IPS-15b (cell line): ENCODE measurements around the gene MTMR11.

Experiments
- H3K27me3 ChIP-seq: one replicate; pipeline ENCODE4 v1.6.1; 2013; ENCODE audit warnings: low read length; ENCODE audit not compliant: control insufficient read depth, insufficient read depth
- H3K36me3 ChIP-seq: one replicate; pipeline ENCODE4 v1.6.1; 2013; ENCODE audit warnings: low read length; ENCODE audit not compliant: control insufficient read depth, insufficient read depth
- H3K4me1 ChIP-seq: one replicate; pipeline ENCODE4 v1.6.1; 2013; ENCODE audit warnings: mild to moderate bottlenecking, low read length; ENCODE audit not compliant: control insufficient read depth, insufficient read depth
- H3K4me3 ChIP-seq: one replicate; pipeline ENCODE4 v1.5.1; 2013; ENCODE audit warnings: low read depth, low read length
- H3K9ac ChIP-seq: one replicate; pipeline ENCODE4 v1.6.1; 2013; ENCODE audit warnings: low read depth, mild to moderate bottlenecking, low read length
- H3K9me3 ChIP-seq: one replicate; pipeline ENCODE4 v1.6.1; 2013; ENCODE audit warnings: mild to moderate bottlenecking, low read length; ENCODE audit not compliant: control insufficient read depth, insufficient read depth

Gene MTMR11, protein sequence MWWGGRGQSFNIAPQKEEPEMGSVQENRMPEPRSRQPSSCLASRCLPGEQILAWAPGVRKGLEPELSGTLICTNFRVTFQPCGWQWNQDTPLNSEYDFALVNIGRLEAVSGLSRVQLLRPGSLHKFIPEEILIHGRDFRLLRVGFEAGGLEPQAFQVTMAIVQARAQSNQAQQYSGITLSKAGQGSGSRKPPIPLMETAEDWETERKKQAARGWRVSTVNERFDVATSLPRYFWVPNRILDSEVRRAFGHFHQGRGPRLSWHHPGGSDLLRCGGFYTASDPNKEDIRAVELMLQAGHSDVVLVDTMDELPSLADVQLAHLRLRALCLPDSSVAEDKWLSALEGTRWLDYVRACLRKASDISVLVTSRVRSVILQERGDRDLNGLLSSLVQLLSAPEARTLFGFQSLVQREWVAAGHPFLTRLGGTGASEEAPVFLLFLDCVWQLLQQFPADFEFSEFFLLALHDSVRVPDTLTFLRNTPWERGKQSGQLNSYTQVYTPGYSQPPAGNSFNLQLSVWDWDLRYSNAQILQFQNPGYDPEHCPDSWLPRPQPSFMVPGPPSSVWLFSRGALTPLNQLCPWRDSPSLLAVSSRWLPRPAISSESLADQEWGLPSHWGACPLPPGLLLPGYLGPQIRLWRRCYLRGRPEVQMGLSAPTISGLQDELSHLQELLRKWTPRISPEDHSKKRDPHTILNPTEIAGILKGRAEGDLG

DNA sequence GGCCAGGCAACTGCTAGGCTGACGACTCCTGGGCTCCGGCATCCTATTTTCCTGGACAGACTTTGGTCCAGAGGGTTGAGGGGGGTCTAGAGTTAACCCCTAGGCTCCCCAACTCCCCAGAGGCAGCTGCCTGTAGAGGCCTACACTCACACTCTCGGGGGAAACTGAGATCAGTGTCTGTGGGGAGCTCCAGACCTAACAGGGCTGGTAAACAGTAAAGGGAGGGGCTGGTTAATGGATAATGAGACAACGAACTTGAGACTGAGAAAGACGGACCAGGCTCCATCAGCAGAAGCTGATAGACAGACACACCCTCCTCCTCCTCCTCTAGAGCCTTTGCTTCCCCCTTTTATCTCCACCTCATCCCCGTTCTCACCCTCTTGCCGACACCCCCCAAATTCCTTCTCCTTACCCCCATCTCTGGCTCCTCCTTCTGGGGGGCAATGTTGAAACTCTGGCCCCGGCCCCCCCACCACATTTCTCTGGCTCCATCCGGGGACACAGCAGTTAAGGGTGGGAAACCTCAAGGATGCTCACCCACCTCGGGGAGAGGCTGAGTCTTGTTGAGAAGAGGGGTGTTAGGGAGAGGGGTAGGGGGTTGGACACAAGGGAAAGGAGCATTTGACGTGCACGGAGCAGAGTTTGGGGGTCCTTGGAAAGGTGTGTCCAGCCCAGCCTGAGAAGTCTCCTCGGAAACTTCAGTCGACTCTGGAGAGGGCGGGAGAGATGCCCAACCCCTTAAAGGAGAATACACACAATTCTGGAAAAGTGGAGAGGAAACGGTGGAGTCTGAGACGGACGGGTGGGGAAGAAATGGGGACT lies at the start of gene MTMR11:
Gene MTMR11, minus strand, starts transcription at position 710 of the 822 bp plus-strand sequence. Its CDS starts 232 bp downstream, at position 478.
- H3K36me3 ChIP-seq = no peaks in the 10 kb centered on the region
- no peaks in the 10 kb centered on the region for H3K9me3 ChIP-seq
- no peaks in the 10 kb centered on the region for H3K27me3 ChIP-seq
- peak within 1 kb of the TSS; percentile 38 for H3K4me3 ChIP-seq
- peaks cover 16% of the 10 kb centered on the region for H3K4me1 ChIP-seq
- H3K9ac ChIP-seq = no peak within 1 kb of the TSS

DNA sequence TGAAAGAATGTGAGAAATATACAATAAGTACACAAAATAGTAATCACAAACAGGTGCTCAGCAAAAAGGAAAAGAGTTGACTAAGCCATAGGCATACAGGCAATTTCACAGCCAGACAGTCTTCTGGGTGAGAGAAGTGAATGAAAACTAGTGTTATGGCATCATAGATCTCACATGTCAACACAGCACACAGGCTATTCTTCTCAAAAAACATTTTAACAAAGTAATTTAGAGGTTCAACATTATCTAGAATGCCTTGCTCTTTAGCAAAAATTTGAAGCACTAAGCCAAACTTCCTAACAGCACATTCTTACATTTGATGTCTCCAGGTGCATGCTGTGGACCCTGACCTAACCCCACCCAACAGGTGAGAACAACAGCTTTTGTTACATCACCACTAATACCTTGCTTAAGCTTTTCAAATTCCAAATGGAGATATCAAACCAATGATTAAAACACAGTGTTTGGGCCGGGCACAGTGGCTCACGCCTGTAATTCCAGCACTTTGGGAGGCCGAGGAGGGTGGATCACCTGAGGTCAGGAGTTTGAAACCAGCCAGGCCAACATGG lies 43.4 kb upstream of the MTMR11 start:
- H3K27me3 ChIP-seq = no peaks in the 10 kb centered on the region
- peaks cover 5% of the 10 kb centered on the region for H3K36me3 ChIP-seq
- H3K4me3 ChIP-seq = no peak overlapping the region
- no peaks in the 10 kb centered on the region for H3K4me1 ChIP-seq
- no peaks in the 10 kb centered on the region for H3K9me3 ChIP-seq
- no peak overlapping the region for H3K9ac ChIP-seq

DNA sequence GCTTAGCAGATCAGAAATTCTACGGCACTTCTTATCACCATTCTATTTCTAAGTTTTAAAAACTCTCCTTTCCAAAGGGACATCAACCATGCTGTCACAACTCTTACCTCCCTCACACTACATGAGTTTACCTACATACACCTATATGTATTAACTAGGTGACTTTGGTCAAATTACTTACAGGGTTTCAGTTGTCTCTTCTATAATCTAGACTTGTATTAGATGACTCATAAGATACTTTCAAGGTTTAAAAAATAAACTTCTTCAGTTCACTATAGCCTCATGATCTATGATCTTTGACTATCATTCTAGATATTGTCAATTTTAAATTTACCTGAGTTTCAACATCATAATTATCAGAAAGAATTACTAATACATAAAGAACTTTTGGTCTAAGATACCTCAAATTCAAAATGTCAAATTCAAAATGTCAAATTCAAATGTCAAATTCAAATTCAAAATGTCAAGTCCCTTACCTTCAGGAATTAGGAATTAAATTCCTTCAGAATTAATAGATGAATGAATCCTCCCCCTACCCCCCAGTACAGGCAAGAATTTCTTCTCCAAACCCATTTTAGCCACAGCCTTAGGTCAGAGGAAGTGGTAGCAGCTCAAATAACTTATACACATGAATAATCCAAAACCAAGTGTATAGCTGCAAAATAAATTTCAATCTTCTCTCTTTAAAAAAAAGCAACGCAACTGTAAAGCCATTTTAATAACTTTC lies 42.7 kb upstream of the MTMR11 start:
- Histone ChIP-seq H3K9me3 (no peaks in the 10 kb centered on the region), H3K36me3 (peaks cover 5% of the 10 kb centered on the region), H3K4me3 (no peak overlapping the region), H3K4me1 (no peaks in the 10 kb centered on the region), H3K27me3 (no peaks in the 10 kb centered on the region), H3K9ac (no peak overlapping the region)

DNA sequence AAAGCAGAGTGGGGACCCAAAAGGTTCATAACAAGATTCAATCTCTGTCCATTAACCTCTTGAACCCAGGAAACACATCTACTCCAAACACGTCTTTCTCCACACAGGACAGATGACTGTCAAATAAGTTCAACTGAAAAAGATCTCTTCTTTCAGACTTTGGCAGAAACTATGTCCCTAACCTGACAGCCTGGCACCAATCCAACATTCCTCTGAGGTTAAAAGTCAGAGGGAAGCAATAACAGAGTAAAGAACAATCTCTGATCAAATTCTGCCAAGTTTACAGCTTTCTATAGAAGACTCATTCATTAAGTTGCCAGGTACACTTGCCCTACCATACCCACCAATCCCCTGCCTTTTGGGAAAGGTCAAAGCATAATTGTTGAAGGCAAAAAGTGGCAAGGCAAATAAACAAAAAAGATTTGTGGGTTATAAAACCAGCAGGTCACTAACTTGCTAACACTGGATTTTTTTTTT lies 41.9 kb upstream of the MTMR11 start:
- H3K27me3 ChIP-seq = no peaks in the 10 kb centered on the region
- no peak overlapping the region for H3K9ac ChIP-seq
- no peaks in the 10 kb centered on the region for H3K9me3 ChIP-seq
- peaks cover 5% of the 10 kb centered on the region for H3K36me3 ChIP-seq
- H3K4me3 ChIP-seq = no peak overlapping the region
- no peaks in the 10 kb centered on the region for H3K4me1 ChIP-seq

DNA sequence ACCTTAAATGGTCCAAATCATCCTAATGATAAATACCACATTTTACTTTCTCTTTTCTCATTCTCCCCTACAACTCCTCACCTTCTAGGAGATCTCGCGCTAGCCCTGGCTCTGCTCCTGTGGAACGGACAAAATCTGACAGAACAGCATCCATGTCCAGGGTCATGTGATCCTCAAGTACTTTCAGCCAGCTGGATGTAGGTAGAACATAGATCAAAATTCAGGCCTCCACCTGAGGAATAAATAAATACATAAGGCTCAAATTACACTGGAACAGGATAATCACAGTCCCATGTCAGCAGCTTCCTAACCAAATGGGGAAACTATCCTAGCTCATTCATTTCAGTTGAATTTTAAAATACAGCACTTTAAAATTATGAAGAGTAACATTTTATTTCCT lies 40.7 kb upstream of the MTMR11 start:
- H3K9me3 ChIP-seq = no peaks in the 10 kb centered on the region
- no peaks in the 10 kb centered on the region for H3K27me3 ChIP-seq
- peaks cover 5% of the 10 kb centered on the region for H3K36me3 ChIP-seq
- no peaks in the 10 kb centered on the region for H3K4me1 ChIP-seq
- H3K4me3 ChIP-seq = no peak overlapping the region
- H3K9ac ChIP-seq = no peak overlapping the region

DNA sequence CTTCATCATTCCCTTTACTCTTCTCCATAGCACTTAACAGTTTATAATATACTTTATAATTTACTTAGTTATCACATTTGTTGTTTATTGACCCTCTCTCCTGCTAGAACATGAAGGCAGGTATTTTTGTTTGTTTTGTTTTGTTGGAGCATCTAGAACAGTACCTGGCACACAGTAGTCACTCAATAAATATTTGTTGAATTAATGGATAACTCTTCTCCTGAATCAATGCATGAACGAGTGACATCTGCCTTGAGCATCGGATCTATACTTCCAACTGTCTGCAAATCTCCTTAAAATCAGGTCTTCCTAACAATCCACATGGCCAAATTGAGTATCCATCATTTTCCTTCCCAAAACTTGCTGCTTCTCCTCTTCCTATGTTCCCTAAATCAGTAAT lies 35.9 kb upstream of the MTMR11 start:
- Histone ChIP-seq H3K4me3 (no peak overlapping the region), H3K27me3 (no peaks in the 10 kb centered on the region), H3K9ac (no peak overlapping the region), H3K36me3 (peaks cover 10% of the 10 kb centered on the region), H3K4me1 (no peaks in the 10 kb centered on the region), H3K9me3 (no peaks in the 10 kb centered on the region)

DNA sequence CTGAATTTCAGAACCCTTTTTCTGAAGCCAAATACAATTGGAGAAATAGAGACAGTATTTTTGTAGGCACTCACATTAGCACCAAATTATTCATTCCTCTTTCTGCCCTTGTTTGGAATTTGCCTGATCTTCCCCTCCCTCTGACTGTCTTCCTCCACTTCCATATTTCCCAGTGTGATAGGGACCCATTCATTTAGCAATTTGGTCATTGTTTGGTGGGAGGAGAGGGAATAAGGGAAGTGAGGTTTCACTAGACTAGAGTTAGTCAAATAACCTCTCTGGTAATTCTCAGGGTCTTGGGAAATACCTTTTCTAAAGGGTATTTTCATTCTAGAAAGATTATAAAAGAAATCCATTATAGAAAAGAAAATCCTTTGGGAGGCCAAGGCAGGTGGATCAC lies 31.0 kb upstream of the MTMR11 start:
- Histone ChIP-seq H3K9ac (no peak overlapping the region), H3K27me3 (no peaks in the 10 kb centered on the region), H3K4me1 (no peaks in the 10 kb centered on the region), H3K4me3 (no peak overlapping the region), H3K9me3 (no peaks in the 10 kb centered on the region), H3K36me3 (peaks cover 20% of the 10 kb centered on the region)

DNA sequence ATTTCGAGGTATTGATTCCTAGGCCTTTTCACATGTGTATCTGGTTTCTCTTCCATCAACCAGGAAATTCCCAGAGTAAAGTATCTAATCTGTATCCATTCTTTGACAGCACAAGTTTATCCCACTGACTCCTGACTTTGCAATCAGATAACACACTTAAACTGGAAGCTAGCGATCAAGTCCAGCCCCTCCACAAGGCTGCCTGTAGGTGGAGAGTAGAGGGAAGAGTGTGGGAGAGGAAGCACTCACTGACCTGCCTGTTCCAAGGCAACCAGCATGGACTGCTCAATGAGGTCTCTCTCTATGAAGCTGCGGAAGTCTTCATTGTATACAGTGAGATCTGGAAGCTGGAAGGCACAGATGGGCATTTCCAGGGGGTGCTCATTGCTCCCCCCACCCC lies 30.4 kb upstream of the MTMR11 start:
- Histone ChIP-seq H3K27me3 (no peaks in the 10 kb centered on the region), H3K9ac (no peak overlapping the region), H3K4me1 (no peaks in the 10 kb centered on the region), H3K9me3 (no peaks in the 10 kb centered on the region), H3K4me3 (no peak overlapping the region), H3K36me3 (peaks cover 17% of the 10 kb centered on the region)

DNA sequence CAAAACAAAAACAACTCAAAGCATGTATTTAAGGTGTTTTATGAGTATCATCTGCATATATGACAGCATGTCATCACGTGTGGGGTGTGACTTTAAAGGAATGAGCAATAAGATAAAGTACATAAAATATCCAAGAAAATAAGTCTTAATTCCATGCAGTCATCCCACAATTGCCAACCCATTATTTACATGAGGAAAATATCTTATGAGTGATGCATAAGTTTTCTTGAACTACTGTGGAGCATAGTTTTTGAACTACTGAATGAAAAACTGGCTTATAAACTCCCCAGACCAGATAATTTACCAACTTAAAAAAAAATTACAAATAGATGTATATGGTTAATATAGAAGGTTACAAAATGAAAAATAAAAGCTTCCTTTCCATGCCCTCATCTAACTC lies 29.7 kb upstream of the MTMR11 start:
- H3K9ac ChIP-seq = no peak overlapping the region
- peaks cover 15% of the 10 kb centered on the region for H3K36me3 ChIP-seq
- H3K4me1 ChIP-seq = no peaks in the 10 kb centered on the region
- no peak overlapping the region for H3K4me3 ChIP-seq
- no peaks in the 10 kb centered on the region for H3K27me3 ChIP-seq
- no peaks in the 10 kb centered on the region for H3K9me3 ChIP-seq

DNA sequence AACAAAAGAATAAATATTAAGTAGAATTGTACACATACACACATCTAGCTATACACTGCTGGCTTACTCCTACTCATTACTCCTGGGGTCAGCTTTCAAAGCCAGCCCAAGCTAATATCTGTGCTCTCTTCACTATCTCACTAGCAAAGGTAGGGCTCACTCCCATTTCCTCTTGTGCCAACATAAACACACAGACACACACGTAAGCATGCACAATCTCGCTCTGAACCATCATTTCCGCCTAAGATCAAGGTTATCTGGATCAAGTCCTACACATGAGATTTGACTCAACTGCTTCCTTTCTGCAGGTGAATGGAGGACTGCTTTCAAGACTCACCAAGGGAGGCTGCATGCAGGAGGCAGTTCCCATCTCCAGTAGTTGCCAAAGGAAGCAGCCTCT lies 28.8 kb upstream of the MTMR11 start:
- H3K9me3 ChIP-seq = no peaks in the 10 kb centered on the region
- H3K27me3 ChIP-seq = no peaks in the 10 kb centered on the region
- no peak overlapping the region for H3K9ac ChIP-seq
- peaks cover 15% of the 10 kb centered on the region for H3K36me3 ChIP-seq
- no peaks in the 10 kb centered on the region for H3K4me1 ChIP-seq
- no peak overlapping the region for H3K4me3 ChIP-seq

DNA sequence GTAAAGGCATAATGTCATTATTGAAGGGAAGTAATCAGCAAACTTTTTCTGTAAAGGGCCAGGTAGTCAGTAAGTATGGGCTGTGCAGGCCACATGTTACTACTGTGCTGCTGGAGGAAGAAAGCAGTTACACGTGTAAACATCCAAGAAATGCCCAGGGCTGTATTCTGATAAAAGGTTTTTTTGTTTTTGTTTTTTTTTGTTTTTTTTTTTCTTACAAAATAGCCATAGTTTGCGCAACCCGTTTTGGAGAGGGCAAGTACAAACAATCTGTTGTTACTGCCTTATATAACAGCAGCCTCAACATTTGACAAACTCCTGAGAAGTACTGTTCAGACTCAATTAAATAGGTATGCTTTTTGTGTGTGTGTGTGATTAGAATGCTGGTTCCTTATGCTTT lies 26.7 kb upstream of the MTMR11 start:
- no peaks in the 10 kb centered on the region for H3K4me1 ChIP-seq
- H3K36me3 ChIP-seq = peaks cover 25% of the 10 kb centered on the region
- no peaks in the 10 kb centered on the region for H3K9me3 ChIP-seq
- H3K27me3 ChIP-seq = no peaks in the 10 kb centered on the region
- no peak overlapping the region for H3K4me3 ChIP-seq
- no peak overlapping the region for H3K9ac ChIP-seq
